Caco-2 (cell line): ENCODE results near the gene NUBPL. TPM values are rescaled to one million over a fixed set of nuclear protein-coding genes. Genes with fewer than 3 reads are reported as not detected.
A peak's percentile ranks its signal among the peaks of the same experiment; 100 is the strongest.

Experiments used
- BruUV-seq: library from RNA; stranded (reverse); fragments of 400-500 nt; replicated peaks from 2 replicates; lab custom pipeline; 2021; lab: Mats Ljungman, UMichigan
- CTCF ChIA-PET: fragments of 300-600 bp; sonication (Branson Sonifier 250); formaldehyde crosslinking; loops from one replicate; lab custom pipeline; 2022; ENCODE audit warnings: antibody characterized with exemption; lab: Charles Lee
- POLR2A ChIA-PET: fragments of 300-600 bp; sonication (Branson Sonifier 250); formaldehyde crosslinking; loops from one replicate; lab custom pipeline; 2022; ENCODE audit warnings: antibody characterized with exemption; lab: Charles Lee
- DNase-seq, 2 experiments: peaks; one replicate each; pipeline versions ENCODE4 v3.0.0 to v3.0.0-alpha.2; 2020 to 2022
- H3K27me3 ChIP-seq: replicated peaks from 2 replicates; pipeline ENCODE4 v1.6.0; 2011; ENCODE audit warnings: low read length; ENCODE audit not compliant: control insufficient read depth, insufficient read depth
- H3K36me3 ChIP-seq: 2 replicates; pipeline ENCODE4 v1.5.1; 2011; ENCODE audit warnings: low read length; ENCODE audit not compliant: control insufficient read depth, insufficient read depth
- H3K4me1 ChIP-seq: fragments of 250-450 bp; sonication (Bioruptor Pico); 2 replicates; pipeline ENCODE4 v1.5.1; 2020; ENCODE audit warnings: mild to moderate bottlenecking
- H3K4me3 ChIP-seq: 2 replicates; pipeline ENCODE4 v1.5.1; 2011; ENCODE audit warnings: low read depth, mild to moderate bottlenecking, control low read depth, low read length
- H3K9me3 ChIP-seq: fragments of 250-450 bp; sonication (Bioruptor Pico); 2 replicates; pipeline ENCODE4 v1.5.1; 2020; ENCODE audit warnings: mild to moderate bottlenecking, moderate library complexity
- H3K27ac Mint-ChIP-seq: one replicate; pipeline ENCODE4 v1.8.0; 2022; ENCODE audit warnings: mixed read lengths; ENCODE audit not compliant: unreplicated experiment
- H3K27me3 Mint-ChIP-seq: one replicate; pipeline ENCODE4 v1.8.0; 2022; ENCODE audit warnings: mixed read lengths; ENCODE audit not compliant: insufficient read depth, unreplicated experiment
- H3K36me3 Mint-ChIP-seq: one replicate; pipeline ENCODE4 v1.8.0; 2022; ENCODE audit warnings: mild to moderate bottlenecking, mixed read lengths; ENCODE audit not compliant: insufficient read depth, unreplicated experiment
- H3K4me1 Mint-ChIP-seq: one replicate; pipeline ENCODE4 v1.8.0; 2022; ENCODE audit warnings: low read depth, mixed read lengths; ENCODE audit not compliant: unreplicated experiment
- H3K4me3 Mint-ChIP-seq: one replicate; pipeline ENCODE4 v1.8.0; 2022; ENCODE audit warnings: mild to moderate bottlenecking, moderate library complexity, mixed read lengths; ENCODE audit not compliant: unreplicated experiment
- H3K9me3 Mint-ChIP-seq: one replicate; pipeline ENCODE4 v1.8.0; 2022; ENCODE audit warnings: mixed read lengths; ENCODE audit not compliant: unreplicated experiment
- intact Hi-C: fragments of 100-400 bp; cut with micrococcal nuclease; formaldehyde crosslinking; loops from one replicate; pipeline ENCODE4 v1.10.0; 2022; ENCODE audit not compliant: unreplicated experiment
- total RNA-seq: library from RNA; stranded (reverse); gene quantifications from 2 replicates; pipeline ENCODE4 v1.2.3, GENCODE V29; 2022
- TF ChIP-seq, protein P1 (sequence below), 2 experiments: fragments of 200-600 bp in 1 of 2; IDR thresholded peaks; 1 replicate in 1 of 2; 2 replicates in 1 of 2; pipeline versions ENCODE4 v1.5.1 to v1.8.0; 2011 to 2022; ENCODE audit warnings: antibody characterized with exemption in 1 of 2, control low read depth in 1 of 2, inconsistent platforms in 1 of 2, low read depth in 1 of 2, low read length in 1 of 2, mild to moderate bottlenecking in 1 of 2, moderate library complexity in 1 of 2; ENCODE audit not compliant: insufficient read depth in 1 of 2, severe bottlenecking in 1 of 2, unreplicated experiment in 1 of 2

Gene NUBPL
- total RNA-seq, 1 experiment from 2014 or later, result 13.9 TPM

DNA sequence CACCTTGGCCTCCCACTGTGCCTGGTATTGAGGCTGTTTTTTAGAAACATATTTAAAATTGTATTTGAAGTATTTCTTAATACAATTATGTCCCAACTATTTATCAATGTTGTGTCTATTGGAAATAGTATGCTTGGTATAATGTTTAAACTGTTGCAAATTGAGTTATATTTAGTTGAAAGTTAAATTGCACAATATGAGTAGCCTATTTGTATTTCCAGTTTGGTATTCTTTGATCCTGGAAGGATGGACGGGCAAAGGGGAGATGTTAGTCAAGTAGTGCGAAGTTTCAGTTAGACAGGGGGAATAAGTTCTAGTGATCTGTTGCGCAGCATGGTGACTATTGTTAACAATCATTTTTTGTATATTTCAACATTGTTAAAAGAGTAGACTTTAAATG is 111.5 kb downstream of the NUBPL start:
- H3K27ac Mint-ChIP-seq, result no peak overlapping the region
- ChIA-PET POLR2A (no interaction called here), CTCF (no interaction called here)
- Histone ChIP-seq H3K27me3 (no peaks in the 10 kb centered on the region), H3K4me3 (no peak overlapping the region), H3K9me3 (no peaks in the 10 kb centered on the region), H3K4me1 (no peaks in the 10 kb centered on the region), H3K36me3 (no peaks in the 10 kb centered on the region; the same call in 1 of the 2 replicates)
- H3K4me1 Mint-ChIP-seq, result peaks cover under 1% of the 10 kb centered on the region
- H3K27me3 Mint-ChIP-seq, result no peaks in the 10 kb centered on the region
- peaks cover 14% of the 10 kb centered on the region for H3K9me3 Mint-ChIP-seq
- TF ChIP-seq, protein P1, sequence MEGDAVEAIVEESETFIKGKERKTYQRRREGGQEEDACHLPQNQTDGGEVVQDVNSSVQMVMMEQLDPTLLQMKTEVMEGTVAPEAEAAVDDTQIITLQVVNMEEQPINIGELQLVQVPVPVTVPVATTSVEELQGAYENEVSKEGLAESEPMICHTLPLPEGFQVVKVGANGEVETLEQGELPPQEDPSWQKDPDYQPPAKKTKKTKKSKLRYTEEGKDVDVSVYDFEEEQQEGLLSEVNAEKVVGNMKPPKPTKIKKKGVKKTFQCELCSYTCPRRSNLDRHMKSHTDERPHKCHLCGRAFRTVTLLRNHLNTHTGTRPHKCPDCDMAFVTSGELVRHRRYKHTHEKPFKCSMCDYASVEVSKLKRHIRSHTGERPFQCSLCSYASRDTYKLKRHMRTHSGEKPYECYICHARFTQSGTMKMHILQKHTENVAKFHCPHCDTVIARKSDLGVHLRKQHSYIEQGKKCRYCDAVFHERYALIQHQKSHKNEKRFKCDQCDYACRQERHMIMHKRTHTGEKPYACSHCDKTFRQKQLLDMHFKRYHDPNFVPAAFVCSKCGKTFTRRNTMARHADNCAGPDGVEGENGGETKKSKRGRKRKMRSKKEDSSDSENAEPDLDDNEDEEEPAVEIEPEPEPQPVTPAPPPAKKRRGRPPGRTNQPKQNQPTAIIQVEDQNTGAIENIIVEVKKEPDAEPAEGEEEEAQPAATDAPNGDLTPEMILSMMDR (IDR thresholded peaks at IDR 0.05; ENCODE audit: insufficient read depth in 1 of 2, low read depth in 1 of 2, low read length in 1 of 2, severe bottlenecking in 1 of 2, unreplicated experiment in 1 of 2), result no peak
- intact Hi-C loops, result no loop called here
- DNase-seq, result no peak
- H3K36me3 Mint-ChIP-seq, result no peaks in the 10 kb centered on the region
- H3K4me3 Mint-ChIP-seq, result no peak overlapping the region
- no TSS peak for BruUV-seq

DNA sequence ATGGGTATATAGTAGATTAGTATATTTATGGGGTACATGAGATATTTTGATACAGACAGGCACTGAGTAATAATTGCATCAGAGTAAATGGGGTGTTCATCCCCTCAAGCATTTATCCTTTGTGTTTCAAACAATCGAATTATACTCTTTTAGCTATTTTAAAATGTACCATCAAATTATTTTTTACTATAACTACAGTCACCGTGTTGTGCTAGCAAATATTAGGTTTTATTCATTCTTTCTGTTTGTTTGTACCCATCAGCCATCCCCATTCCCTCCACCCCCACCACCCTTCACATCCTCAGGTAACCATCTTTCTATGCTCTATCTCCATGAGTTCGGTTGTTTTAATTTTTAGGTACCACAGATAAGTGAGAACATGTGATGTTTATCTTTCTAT is 115.8 kb downstream of the NUBPL start:
- no peaks in the 10 kb centered on the region for H3K9me3 Mint-ChIP-seq
- intact Hi-C loops, result no loop called here
- CTCF ChIA-PET, result no interaction called here

DNA sequence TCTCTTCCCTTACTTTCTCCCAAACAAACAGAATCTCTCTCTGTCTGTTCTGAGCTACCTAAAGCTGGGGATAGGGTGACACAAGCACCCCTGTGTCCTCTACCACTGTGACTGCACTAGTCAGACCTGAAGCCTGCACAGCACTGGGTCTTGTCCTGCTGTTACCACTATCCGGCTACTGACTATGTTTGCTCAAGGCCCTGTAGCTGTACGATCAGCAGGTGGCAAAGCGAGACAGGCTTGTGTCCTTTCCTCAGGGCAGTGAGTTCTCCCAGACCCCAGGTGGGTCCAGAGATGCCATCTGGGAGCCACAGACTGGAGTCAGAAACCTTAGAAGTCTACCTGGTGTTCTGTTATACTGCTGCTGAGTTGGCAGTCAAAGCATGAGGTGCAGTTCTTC is 116.4 kb downstream of the NUBPL start:
- Mint-ChIP-seq H3K4me3 (no peak overlapping the region), H3K27me3 (no peaks in the 10 kb centered on the region), H3K4me1 (no peaks in the 10 kb centered on the region), H3K36me3 (no peaks in the 10 kb centered on the region), H3K9me3 (no peaks in the 10 kb centered on the region), H3K27ac (no peak overlapping the region)
- CTCF ChIA-PET, result no interaction called here
- peak in 1 of 2 experiments; percentile 8 for DNase-seq
- no TSS peak for BruUV-seq
- H3K4me1 ChIP-seq, result no peaks in the 10 kb centered on the region
- H3K36me3 ChIP-seq, result no peaks in the 10 kb centered on the region; the same call in 1 of the 2 replicates
- intact Hi-C loops, result no loop called here
- no peaks in the 10 kb centered on the region for H3K9me3 ChIP-seq
- H3K4me3 ChIP-seq, result no peak overlapping the region
- POLR2A ChIA-PET, result no interaction called here
- H3K27me3 ChIP-seq, result no peaks in the 10 kb centered on the region
- TF ChIP-seq, protein P1 (IDR thresholded peaks at IDR 0.05; ENCODE audit: insufficient read depth in 1 of 2, low read depth in 1 of 2, low read length in 1 of 2, severe bottlenecking in 1 of 2, unreplicated experiment in 1 of 2), result peak in 1 of 2 experiments; percentile 29

More for the DNA sequence above, 115.8 kb downstream of the NUBPL start:
- DNase-seq, result no peak
- no peaks in the 10 kb centered on the region for H3K4me1 Mint-ChIP-seq
- no peak overlapping the region for H3K27ac Mint-ChIP-seq
- POLR2A ChIA-PET, result no interaction called here
- BruUV-seq, result no TSS peak
- Histone ChIP-seq H3K4me1 (no peaks in the 10 kb centered on the region), H3K27me3 (no peaks in the 10 kb centered on the region), H3K36me3 (no peaks in the 10 kb centered on the region; the same call in 1 of the 2 replicates), H3K4me3 (no peak overlapping the region), H3K9me3 (no peaks in the 10 kb centered on the region)
- no peaks in the 10 kb centered on the region for H3K36me3 Mint-ChIP-seq
- TF ChIP-seq, protein P1 (IDR thresholded peaks at IDR 0.05; ENCODE audit: insufficient read depth in 1 of 2, low read depth in 1 of 2, low read length in 1 of 2, severe bottlenecking in 1 of 2, unreplicated experiment in 1 of 2), result no peak
- no peaks in the 10 kb centered on the region for H3K27me3 Mint-ChIP-seq
- no peak overlapping the region for H3K4me3 Mint-ChIP-seq
